SIG-M5 treated with dmso at 0.1 percent for 504 hours (cell line): ENCODE results near the gene TCL1A.

Source experiments
- DNase-seq: peaks from one replicate; lab custom pipeline; 2025; ENCODE audit not compliant: unreplicated experiment; lab: John Stamatoyannopoulos, UW

The TCL1A gene

GRCh38 chr14:95707327-95707726 is 6.6 kb downstream of the TCL1A start:
- no peak for DNase-seq

DNA sequence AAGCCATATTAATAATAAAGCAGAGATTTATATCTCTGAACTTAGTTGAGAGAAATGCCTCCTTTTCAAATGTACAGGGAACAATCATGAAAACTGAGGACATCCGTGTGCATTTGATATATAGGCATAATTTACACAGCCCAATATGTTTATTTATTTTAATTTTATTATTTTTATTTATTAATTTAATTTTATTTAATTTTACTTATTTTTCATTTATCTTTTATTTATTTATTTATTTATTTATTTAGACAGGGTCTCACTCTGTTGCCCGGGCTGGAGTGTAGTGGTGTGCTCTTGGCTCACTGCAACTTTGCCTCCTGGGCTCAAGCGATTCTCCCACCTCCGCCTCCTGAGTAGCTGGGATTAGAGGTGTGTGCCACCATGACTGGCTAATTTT is 8.4 kb downstream of the TCL1A start:
- no peak for DNase-seq

DNA sequence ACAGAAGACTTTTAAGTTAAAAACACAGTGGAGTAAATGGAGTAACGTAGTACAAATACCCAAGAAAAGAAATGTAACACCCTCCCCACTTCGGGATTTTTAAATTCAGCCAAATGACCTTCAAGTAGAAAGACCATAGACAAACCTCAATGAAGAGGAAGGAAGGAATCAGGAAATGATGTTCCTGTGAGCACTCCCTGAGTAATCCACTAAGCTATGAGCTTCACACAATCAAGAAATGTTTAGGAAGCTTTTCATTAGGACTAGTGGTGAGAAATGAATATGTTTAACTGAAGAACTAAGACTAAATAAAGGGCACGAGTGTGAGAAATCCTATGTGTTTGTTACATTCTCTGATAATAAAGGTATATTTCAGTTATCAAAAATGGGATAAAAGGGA is 10.1 kb downstream of the TCL1A start:
- no peak for DNase-seq

- no peak for DNase-seq
These were observed 10.6 kb downstream of the TCL1A start for GRCh38 chr14:95703341-95703740.

- DNase-seq: no peak
These were observed 12.1 kb downstream of the TCL1A start for GRCh38 chr14:95701846-95702221.

DNA sequence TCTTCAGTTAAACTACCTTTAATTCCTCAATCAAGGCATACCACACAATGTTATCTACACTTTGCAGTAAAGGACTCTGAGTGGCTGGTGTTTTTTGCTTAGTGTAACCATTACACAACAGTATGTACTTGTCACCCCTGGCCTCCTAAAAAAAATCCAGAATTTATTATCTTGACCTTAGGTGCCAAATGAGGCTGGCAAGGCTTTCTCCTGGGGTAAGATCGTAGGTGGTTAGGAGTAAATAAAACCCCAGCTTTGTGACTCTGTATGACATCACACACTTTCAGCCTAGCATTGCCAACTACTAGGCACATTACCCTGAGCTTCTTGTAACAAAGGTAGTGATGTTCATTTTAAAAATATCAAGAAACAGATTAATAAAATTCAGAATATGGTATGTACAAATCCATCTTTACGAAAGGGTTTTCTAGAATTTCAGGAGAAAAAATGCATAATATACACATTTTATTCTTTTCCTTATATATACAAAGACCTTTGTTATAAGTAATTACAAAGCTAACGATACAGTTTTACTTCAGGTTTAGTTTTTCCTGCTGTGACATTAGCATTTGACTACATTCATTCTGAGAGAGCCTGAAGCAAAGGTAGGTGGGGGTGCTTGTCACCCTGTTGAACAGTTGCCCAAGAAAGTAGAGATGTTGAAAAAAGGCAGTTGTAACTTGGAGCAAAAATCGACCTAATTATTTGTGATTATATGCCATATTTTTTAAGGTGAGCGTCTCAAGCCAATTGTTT is 13.5 kb downstream of the TCL1A start:
- no peak for DNase-seq

DNA sequence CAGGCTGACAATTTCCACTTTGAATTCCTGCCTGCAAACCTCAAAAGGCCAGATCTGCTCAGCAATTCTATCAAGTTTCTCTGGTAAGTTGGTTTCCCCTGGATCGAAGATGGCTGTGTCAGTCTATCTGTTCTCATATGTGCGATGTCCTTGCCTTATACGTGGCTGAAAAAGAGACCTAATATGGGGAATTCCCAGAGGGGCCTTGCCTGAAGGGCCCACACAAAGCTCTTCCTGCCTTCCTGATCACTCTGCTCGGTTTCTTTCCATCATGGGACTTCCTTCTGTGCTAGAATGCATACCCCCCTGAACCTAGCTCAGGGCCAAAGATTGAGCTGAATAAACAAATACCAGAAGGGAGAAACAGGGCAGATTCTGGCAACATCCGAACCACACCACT is 14.5 kb downstream of the TCL1A start:
- DNase-seq: no peak

DNA sequence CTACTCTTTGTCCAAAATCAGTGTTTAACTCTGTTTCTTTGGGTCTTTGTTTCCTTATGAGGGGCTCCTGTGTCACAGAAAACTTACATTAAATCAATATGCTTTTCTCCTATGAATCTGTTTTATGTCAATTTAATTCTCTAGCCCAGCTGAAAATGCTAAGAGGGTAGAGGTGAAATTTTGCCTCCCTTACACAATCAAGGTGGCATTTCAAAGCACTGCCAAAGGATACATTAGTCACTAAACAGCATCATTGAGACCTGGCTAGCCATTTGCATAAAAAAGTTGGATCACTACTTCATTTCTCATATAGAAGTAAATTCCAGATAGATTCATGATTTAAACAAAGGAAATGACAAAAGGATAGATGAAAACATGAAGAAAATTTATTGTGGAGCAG is 15.6 kb downstream of the TCL1A start:
- no peak for DNase-seq

GRCh38 chr14:95697764-95698163 is 16.2 kb downstream of the TCL1A start:
- DNase-seq: no peak

DNA sequence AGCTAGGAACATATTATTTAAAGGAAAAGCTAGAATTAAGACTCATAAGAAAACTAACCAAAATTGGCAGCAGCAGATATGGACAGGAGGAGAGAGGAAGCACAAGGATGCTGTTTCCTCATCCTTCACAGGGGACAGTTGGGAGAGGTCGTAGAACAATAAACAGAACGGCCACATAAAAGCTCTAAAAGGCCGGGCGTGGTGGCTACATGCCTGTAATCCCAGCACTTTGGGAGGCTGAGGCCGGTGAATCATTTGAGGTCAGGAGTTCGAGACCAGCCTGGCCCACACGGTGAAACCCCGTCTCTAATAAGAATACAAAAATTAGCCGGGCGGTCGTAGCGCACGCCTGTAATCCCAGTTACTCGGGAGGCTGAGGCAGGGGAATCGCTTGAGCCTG is 17.2 kb downstream of the TCL1A start:
- no peak for DNase-seq

DNA sequence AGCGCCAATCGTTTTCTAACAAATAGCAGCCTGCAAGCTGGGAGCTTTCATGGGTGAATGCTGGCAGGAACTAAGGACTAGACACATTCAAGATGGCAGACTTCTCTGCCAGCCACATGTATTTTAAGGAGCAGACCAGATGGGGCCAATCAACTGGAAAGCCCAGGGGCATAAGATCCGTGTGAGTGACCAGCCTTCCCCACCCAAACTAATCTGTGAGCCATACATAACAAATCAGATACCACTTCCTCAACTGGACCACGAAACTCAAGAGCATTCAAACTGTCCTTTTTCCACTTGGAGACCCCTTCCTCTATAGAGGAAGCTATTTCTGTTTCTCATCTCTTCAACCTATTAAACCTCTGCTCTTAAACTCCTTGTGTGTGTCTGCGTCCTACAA is 18.0 kb downstream of the TCL1A start:
- DNase-seq: no peak

DNA sequence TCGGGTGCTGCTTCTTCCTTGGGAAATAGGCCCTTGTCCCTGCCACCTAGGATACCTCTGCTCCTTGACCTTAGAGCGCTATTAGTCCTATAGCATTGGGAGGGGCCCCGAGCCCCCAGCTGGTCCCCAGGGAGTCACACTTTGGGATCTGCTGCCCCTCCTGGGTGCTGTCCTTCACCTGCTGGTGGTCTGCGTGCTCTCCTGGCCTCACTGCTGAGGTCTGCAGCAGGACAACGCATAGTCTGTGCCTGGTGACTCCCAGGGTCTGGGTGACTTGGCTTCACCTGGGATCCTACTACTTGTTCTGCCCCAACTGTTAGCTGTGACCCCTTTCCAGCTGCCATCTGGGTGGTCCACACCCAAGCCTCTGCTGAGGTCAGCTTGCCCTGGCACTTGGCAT is 18.9 kb downstream of the TCL1A start:
- DNase-seq: no peak

GRCh38 chr14:95692109-95692508 is 21.8 kb downstream of the TCL1A start:
- DNase-seq: no peak

GRCh38 chr14:95691591-95691990 is 22.3 kb downstream of the TCL1A start:
- DNase-seq: no peak

- no peak for DNase-seq
These were observed 23.1 kb downstream of the TCL1A start for GRCh38 chr14:95690815-95691214.

DNA sequence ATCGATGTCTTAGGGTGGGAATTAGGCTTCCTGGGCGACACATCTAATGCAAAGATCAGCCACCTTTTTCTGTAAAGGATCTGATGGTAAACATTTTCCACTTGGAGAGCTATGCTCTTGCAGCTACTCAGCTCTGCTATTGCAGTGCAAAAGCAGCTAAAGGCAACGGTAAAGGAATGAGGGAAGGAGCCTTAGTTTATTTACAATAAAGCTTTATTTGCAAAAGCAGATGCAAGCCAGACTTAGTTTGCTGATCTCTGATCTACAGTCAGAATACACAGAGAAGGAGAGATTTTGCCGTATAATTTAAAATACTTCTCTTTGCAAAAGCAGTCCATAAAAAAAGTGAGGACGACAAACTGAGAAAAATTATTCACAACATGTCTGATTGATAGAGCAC is 24.5 kb downstream of the TCL1A start:
- no peak for DNase-seq

DNA sequence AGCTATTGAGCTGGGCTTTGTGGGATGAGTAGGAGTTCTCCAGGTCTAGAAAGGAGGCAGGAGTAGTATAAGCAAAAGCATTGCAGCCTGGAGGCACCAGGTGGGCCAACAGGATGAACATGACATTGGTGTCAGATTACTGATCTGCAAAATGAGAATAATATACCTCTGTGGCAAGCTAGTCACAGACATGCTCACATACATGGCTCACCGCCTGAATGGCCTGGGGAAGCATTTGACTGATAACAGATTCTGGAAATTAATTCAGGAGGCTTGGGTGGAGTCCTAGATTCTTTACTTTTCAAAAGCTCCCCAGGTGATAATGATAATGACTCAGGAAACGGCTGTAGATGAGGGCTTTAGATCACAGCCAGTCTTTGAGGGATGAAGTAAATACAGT is 27.0 kb downstream of the TCL1A start:
- no peak for DNase-seq

DNA sequence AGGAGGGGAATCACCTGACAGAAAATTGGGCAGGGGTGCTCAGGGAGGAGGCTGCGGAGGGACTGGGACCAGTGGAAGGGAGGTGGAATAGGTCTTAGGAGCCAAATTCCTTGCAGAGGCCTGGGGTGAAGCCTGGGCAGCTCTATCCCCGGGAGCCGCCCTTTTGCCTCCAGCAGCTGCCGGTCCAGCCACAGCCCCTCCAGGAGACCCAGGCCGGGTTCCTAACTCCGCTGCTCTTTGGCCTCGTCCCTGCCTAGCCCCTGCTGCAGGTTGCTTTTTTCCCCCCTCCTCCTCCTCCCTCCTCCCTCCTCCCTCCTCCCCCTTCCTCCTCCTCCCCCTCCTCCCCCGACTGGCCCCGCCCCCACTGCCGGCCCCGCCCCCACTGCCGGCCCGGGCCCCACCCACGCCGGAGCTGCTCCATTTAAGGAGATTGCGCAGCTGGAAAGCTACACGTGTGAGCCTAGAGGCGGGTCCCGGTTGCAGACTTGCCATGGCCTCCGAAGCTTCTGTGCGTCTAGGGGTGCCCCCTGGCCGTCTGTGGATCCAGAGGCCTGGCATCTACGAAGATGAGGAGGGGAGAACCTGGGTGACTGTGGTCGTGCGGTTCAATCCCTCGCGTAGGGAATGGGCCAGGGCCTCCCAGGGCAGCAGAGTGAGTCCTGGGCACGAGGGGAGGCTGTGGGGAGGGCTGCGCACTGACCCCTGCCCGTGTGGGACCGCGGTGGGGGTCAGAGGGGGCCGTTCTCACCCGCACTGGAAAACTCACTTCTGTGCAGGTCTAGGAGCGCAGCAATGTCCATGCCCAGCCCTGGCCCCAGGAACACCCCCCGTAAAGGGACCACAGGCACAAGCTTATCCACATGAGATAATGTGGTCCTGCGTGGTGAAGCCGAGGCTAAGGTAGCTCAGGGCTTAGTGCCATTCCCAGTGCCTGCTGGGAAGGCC is 27.7 kb downstream of the TCL1A start, which contains the start of gene TCL1B:
TCL1B (plus strand) TSS at position 449 of the 945 bp plus-strand sequence; CDS start at position 491, 42 bp downstream.
- DNase-seq: no peak

- DNase-seq: peak; percentile 12
These were observed 30.1 kb downstream of the TCL1A start for GRCh38 chr14:95683793-95684192.

DNA sequence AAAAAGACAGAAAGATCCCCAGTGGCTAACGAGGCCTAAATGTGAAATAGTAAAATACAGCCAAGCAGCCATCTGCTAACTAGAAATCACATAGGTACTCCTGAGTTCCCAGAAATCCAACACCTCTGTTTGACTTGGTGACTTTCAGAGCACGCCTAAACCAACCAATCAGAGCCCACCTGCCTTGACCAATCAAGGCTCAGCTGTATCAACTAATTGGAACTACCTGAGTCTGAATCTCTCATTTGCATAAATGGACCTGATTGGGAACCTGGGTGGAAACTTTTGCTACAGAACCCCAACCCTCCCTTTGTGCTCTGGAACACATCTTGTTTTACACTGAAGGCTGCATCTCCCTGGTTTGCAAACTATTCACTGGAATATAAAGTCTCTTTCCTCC is 32.8 kb downstream of the TCL1A start:
- DNase-seq: no peak

- DNase-seq: no peak
These were observed 33.8 kb downstream of the TCL1A start for GRCh38 chr14:95679998-95680735.
